Parathyroid adenoma (tissue), 2 donors: ENCODE data around the gene CACNA1C.

Experiments used
- H2AFZ ChIP-seq: fragments of 300-600 bp; sonication (generic); one replicate; pipeline ENCODE4 v1.7.0; 2017; ENCODE audit warnings: antibody characterized with exemption, mild to moderate bottlenecking
- H3K27ac ChIP-seq: fragments of 300-600 bp; sonication (generic); one replicate; pipeline ENCODE4 v1.7.0; 2017
- H3K27me3 ChIP-seq: fragments of 300-600 bp; sonication (generic); one replicate; pipeline ENCODE4 v1.7.0; 2017; ENCODE audit warnings: low read length; ENCODE audit not compliant: control insufficient read depth, insufficient read depth
- H3K36me3 ChIP-seq: fragments of 300-600 bp; sonication (generic); one replicate; pipeline ENCODE4 v1.7.0; 2017; ENCODE audit warnings: low read length; ENCODE audit not compliant: control insufficient read depth, insufficient read depth
- H3K4me1 ChIP-seq: fragments of 300-600 bp; sonication (generic); one replicate; pipeline ENCODE4 v1.7.0; 2017; ENCODE audit warnings: control low read depth
- H3K4me2 ChIP-seq: fragments of 300-600 bp; sonication (generic); one replicate; pipeline ENCODE4 v1.7.0; 2017; ENCODE audit warnings: low read length
- H3K4me3 ChIP-seq: fragments of 300-600 bp; sonication (generic); one replicate; pipeline ENCODE4 v1.7.0; 2017; ENCODE audit warnings: low read depth, low read length
- H3K79me2 ChIP-seq: fragments of 300-600 bp; sonication (generic); one replicate; pipeline ENCODE4 v1.7.0; 2017; ENCODE audit warnings: control low read depth
- H3K9ac ChIP-seq: fragments of 300-600 bp; sonication (generic); one replicate; pipeline ENCODE4 v1.7.0; 2017; ENCODE audit warnings: mild to moderate bottlenecking
- H3K9me3 ChIP-seq: fragments of 300-600 bp; sonication (generic); one replicate; pipeline ENCODE4 v1.7.0; 2017; ENCODE audit warnings: low read length; ENCODE audit not compliant: control insufficient read depth
- CTCF ChIP-seq: fragments of 300-600 bp; sonication (generic); IDR thresholded peaks from one replicate; pipeline ENCODE4 v1.7.0; 2017; ENCODE audit warnings: antibody characterized with exemption, mild to moderate bottlenecking
- donor health status: primary hyperparathyroidism.

CACNA1C gene

GRCh38 chr12:2451025-2451424 is 398.2 kb downstream of the CACNA1C start:
- TF ChIP-seq CTCF = no peak
- H2AFZ ChIP-seq = no peak overlapping the region
- H3K79me2 ChIP-seq = no peaks in the 10 kb centered on the region
- no peak overlapping the region for H3K4me2 ChIP-seq
- H3K4me1 ChIP-seq = no peaks in the 10 kb centered on the region
- H3K9me3 ChIP-seq = no peaks in the 10 kb centered on the region
- H3K27ac ChIP-seq = no peak overlapping the region
- H3K36me3 ChIP-seq = no peaks in the 10 kb centered on the region
- H3K9ac ChIP-seq = no peak overlapping the region
- H3K4me3 ChIP-seq = no peak overlapping the region
- H3K27me3 ChIP-seq = no peaks in the 10 kb centered on the region

GRCh38 chr12:2451497-2451896 is 398.7 kb downstream of the CACNA1C start:
- Histone ChIP-seq H3K4me1 (no peaks in the 10 kb centered on the region), H3K9ac (no peak overlapping the region), H3K27ac (no peak overlapping the region), H3K4me2 (no peak overlapping the region), H3K4me3 (no peak overlapping the region), H2AFZ (no peak overlapping the region), H3K27me3 (no peaks in the 10 kb centered on the region), H3K36me3 (no peaks in the 10 kb centered on the region), H3K79me2 (no peaks in the 10 kb centered on the region), H3K9me3 (no peaks in the 10 kb centered on the region)
- TF ChIP-seq CTCF = no peak

GRCh38 chr12:2453076-2453760 is 400.4 kb downstream of the CACNA1C start:
- no peaks in the 10 kb centered on the region for H3K36me3 ChIP-seq
- no peaks in the 10 kb centered on the region for H3K79me2 ChIP-seq
- no peaks in the 10 kb centered on the region for H3K4me1 ChIP-seq
- no peaks in the 10 kb centered on the region for H3K27me3 ChIP-seq
- no peaks in the 10 kb centered on the region for H3K9me3 ChIP-seq
- H3K27ac ChIP-seq = no peak overlapping the region
- H3K4me3 ChIP-seq = no peak overlapping the region
- no peak overlapping the region for H3K4me2 ChIP-seq
- H2AFZ ChIP-seq = no peak overlapping the region
- H3K9ac ChIP-seq = no peak overlapping the region
- no peak for TF ChIP-seq CTCF

GRCh38 chr12:2453761-2454090 is 400.9 kb downstream of the CACNA1C start:
- Histone ChIP-seq H3K27ac (no peak overlapping the region), H3K4me2 (no peak overlapping the region), H2AFZ (no peak overlapping the region), H3K4me1 (no peaks in the 10 kb centered on the region), H3K9me3 (no peaks in the 10 kb centered on the region), H3K4me3 (no peak overlapping the region), H3K9ac (no peak overlapping the region), H3K79me2 (no peaks in the 10 kb centered on the region), H3K36me3 (no peaks in the 10 kb centered on the region), H3K27me3 (no peaks in the 10 kb centered on the region)
- no peak for TF ChIP-seq CTCF

GRCh38 chr12:2454601-2455177 is 401.9 kb downstream of the CACNA1C start:
- TF ChIP-seq CTCF = no peak
- H3K36me3 ChIP-seq = no peaks in the 10 kb centered on the region
- no peak overlapping the region for H3K4me3 ChIP-seq

More at GRCh38 chr12:2454601-2455177, 401.9 kb downstream of the CACNA1C start:
- H2AFZ ChIP-seq = no peak overlapping the region
- H3K27me3 ChIP-seq = no peaks in the 10 kb centered on the region
- H3K27ac ChIP-seq = no peak overlapping the region
- H3K9ac ChIP-seq = no peak overlapping the region
- no peaks in the 10 kb centered on the region for H3K79me2 ChIP-seq
- no peaks in the 10 kb centered on the region for H3K4me1 ChIP-seq
- H3K9me3 ChIP-seq = no peaks in the 10 kb centered on the region
- H3K4me2 ChIP-seq = no peak overlapping the region
